HG02970 (cell line): ENCODE results near the gene PAQR3.

Source experiments
- ATAC-seq: cut with Tn5 transposase; IDR thresholded peaks from one replicate; pipeline ENCODE4 v1.9.1; 2021; ENCODE audit warnings: mild to moderate bottlenecking, moderate library complexity, moderate number of reproducible peaks; ENCODE audit not compliant: unreplicated experiment, low FRiP score

The PAQR3 gene, protein sequence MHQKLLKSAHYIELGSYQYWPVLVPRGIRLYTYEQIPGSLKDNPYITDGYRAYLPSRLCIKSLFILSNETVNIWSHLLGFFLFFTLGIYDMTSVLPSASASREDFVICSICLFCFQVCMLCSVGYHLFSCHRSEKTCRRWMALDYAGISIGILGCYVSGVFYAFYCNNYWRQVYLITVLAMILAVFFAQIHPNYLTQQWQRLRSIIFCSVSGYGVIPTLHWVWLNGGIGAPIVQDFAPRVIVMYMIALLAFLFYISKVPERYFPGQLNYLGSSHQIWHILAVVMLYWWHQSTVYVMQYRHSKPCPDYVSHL

GRCh38 chr4:78938868-78939666 is at the start of gene PAQR3:
PAQR3 (minus strand) TSS chr4:78939438; CDS start chr4:78939224, 214 bp downstream.
- ATAC-seq = peak; percentile 99

DNA sequence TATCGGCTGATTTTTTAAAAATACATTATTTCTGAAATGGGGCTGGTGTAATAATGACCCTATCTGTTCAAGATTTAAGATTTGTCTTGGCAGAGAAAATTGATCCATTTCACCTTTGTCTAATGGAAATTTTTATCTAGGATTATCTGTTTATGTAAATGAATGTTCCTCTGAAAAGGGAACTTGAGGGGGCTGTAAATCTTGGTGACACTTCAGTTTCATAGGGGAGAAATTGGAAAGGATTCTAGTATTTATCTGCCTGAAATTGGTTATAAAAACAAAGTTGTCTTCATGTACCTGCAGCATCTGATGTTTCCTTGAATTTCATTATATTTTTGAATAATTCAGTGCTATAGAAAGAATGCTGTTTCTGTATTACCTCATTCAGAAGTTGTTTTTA is 48.4 kb upstream of the PAQR3 start:
- ATAC-seq = no peak

- no peak for ATAC-seq
Measured at GRCh38 chr4:78984593-78984992, 45.4 kb upstream of the PAQR3 start.

- ATAC-seq = no peak
Measured at GRCh38 chr4:78975865-78976264, 36.6 kb upstream of the PAQR3 start.

DNA sequence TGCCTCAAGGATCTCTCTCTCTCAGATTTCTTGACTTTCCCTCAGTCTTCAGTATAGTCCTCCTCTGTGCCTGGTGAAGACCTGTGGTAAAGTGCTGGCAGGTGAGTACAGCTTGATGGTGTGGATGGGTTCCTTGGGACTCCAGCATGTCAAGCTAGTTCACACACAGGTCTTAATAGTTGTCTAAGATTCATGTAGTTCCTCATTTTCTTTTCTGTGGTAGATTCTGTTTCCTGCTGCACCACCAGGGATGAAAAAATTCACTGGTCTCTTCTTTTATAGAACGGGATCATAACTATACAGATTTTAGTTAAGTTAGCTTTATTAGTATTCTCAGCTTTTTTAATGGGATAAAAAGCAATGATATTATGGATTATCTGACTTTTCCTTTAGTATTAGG is 32.5 kb upstream of the PAQR3 start:
- ATAC-seq = no peak

- no peak for ATAC-seq
Measured at GRCh38 chr4:78971326-78971725, 32.1 kb upstream of the PAQR3 start.

DNA sequence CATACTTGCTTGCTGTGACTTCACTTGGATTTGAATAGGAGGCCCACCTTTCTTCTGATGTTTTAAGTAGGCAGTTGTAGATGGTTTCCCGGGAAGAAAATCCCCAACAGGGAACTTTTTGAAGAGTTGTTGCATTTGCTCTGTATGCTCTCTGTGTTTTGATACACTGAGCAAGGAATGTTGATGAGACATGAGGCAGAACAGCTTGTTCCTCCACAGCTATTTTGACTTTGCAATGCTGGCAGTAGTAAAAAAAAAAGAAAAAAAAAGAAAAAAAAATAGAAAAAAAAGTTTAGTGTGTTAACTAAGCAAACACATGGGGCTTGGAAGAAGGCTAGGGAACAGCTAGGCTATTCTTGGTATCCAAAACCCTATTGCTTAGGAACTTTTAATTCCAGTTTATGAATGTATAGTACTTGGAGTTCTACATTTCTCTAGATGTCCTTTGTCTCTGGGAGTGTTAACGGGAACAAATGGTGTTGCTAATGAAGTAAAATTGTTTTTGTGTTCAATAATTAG is 23.4 kb upstream of the PAQR3 start:
- ATAC-seq = no peak

GRCh38 chr4:78960926-78961325 is 21.7 kb upstream of the PAQR3 start:
- ATAC-seq = no peak

- no peak for ATAC-seq
Measured at GRCh38 chr4:78956975-78957374, 17.7 kb upstream of the PAQR3 start.

GRCh38 chr4:78953769-78954666 is 14.8 kb upstream of the PAQR3 start:
- ATAC-seq = no peak

- ATAC-seq = no peak
Measured at GRCh38 chr4:78953231-78953630, 14.0 kb upstream of the PAQR3 start.

GRCh38 chr4:78951862-78952472 is 12.7 kb upstream of the PAQR3 start:
- ATAC-seq = peak; percentile 77

DNA sequence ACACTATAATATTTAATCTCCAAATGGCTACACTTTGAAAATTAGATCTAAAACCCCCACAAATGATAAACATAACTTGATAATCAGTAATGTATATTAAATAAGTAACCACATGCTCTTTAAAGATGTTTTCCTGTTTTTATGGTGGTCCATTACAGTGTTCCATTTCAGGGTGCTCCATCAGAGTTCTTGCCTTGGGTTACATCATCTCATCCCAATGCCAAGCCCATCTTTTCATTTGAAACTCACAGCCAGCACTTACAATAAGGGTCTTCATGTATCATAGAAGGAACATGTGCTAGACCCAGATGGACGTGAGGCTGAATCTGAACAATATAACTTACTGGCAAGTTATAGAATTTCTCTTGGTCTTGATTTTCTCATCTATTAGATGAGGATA is 10.5 kb upstream of the PAQR3 start:
- no peak for ATAC-seq

GRCh38 chr4:78945651-78946179 is 6.5 kb upstream of the PAQR3 start:
- ATAC-seq = no peak

DNA sequence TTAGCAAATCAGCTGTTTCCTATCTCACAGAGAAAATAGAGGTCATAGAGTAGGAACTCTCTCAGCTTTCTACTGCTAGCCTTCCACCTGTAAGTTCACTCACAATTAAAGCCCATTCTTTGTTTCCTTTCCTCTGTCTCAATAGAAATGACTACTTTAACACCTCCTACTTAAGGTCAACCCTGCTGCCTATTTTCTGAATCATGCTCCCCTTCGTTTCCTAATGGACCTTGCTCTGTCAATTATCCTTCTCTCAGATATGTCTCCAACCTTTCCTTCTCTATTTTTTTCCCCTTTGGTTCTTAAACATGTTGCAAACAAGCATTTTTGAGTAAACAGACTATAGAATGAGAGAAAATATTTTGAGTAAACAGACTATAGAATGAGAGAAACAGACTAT is 5.1 kb upstream of the PAQR3 start:
- no peak for ATAC-seq

GRCh38 chr4:78940752-78941151 is 1.5 kb upstream of the PAQR3 start:
- no peak for ATAC-seq

GRCh38 chr4:78939667-78940008 is 400 bp upstream of the PAQR3 start:
- peak; percentile 6 for ATAC-seq

DNA sequence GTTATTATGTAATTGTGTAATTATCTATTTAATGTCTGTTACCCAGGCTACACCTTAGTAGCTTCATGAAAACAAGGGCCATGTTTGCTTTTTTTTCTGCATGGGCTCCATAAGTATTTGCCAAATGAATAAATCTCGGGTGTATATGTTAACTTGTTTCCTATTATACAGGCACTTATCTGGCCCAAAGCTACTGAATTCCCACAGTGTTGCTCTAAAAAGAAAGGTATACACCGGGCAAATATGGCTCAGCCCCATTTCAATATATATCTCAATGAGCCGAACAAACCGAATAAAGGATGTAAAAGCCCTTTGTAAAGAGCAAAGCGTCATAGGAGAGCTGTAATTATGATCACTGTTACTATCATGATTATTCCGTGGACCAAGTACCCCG is 767 bp downstream of the PAQR3 start:
- no peak for ATAC-seq

DNA sequence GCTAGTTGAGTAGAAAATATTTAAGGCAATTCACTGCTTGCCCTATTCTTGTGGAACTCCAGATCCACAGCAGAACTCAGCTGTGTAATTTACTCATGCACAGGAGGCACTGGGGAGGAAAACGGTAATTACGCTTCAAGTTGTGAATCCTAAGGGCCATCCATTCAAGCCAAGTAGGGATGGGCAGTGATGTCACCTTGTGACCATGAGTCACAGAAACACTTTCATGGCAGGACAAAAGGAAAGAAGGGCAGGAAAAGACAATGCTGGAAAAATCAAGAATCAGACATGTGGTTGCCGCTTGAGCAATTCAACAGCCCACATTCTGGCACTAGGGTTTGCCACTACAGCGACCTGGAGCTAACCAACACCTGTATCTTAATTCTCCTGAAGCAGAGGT is 1.4 kb downstream of the PAQR3 start:
- no peak for ATAC-seq

DNA sequence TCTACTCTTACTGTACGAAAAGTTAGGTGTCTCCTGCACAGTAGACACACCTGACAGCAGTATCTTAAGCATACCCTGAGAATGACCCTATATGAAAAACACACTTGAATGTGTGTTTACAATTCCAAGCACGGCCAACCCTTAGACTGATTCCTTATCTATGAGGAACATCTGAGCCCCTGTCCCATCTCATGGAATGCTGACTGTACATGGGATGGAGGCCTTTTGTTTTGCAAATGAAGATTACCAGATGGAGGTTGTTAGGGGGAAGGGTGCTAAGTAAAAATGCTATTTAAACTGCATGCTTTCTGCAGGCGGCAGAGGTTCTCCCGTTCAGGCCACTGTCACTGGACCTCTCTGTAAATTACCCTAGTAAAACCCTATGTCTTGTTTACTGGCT is 2.2 kb downstream of the PAQR3 start:
- no peak for ATAC-seq
